ENCODE measurements around the gene SMARCC2.
"Not testable (repeated sequence)": the region's sequence is repeated elsewhere in the genome, so short reads cannot be mapped to it uniquely, and the experiment has no call there.

SMARCC2 gene

GRCh38 chr12:56212361-56212760, 23.1 kb upstream of the SMARCC2 start:
- DNase-seq (ENCODE audit: low read depth in 1 of 2, low spot score in 1 of 2), result no peak

GRCh38 chr12:56208006-56208405, 18.7 kb upstream of the SMARCC2 start:
- DNase-seq (ENCODE audit: low read depth in 1 of 2, low spot score in 1 of 2), result no peak

- no peak for DNase-seq (ENCODE audit: low read depth in 1 of 2, low spot score in 1 of 2)
Observed at GRCh38 chr12:56206452-56207166, 17.3 kb upstream of the SMARCC2 start.

- no peak for DNase-seq (ENCODE audit: low read depth in 1 of 2, low spot score in 1 of 2)
Observed at GRCh38 chr12:56205445-56205844, 16.2 kb upstream of the SMARCC2 start.

GRCh38 chr12:56204275-56204674, 15.0 kb upstream of the SMARCC2 start:
- DNase-seq (ENCODE audit: low read depth in 1 of 2, low spot score in 1 of 2), result no peak

GRCh38 chr12:56202838-56203237, 13.6 kb upstream of the SMARCC2 start:
- no peak for DNase-seq (ENCODE audit: low read depth in 1 of 2, low spot score in 1 of 2)

- no peak for DNase-seq (ENCODE audit: low read depth in 1 of 2, low spot score in 1 of 2)
Observed at GRCh38 chr12:56202366-56202765, 13.1 kb upstream of the SMARCC2 start.

- no peak for DNase-seq (ENCODE audit: low read depth in 1 of 2, low spot score in 1 of 2)
Observed at GRCh38 chr12:56198836-56199235, 9.6 kb upstream of the SMARCC2 start.

- no peak for DNase-seq (ENCODE audit: low read depth in 1 of 2, low spot score in 1 of 2)
Observed at GRCh38 chr12:56197921-56198635, 8.8 kb upstream of the SMARCC2 start.

- not testable (repeated sequence) for DNase-seq (ENCODE audit: low read depth in 1 of 2, low spot score in 1 of 2)
Observed at GRCh38 chr12:56196818-56197550, 7.7 kb upstream of the SMARCC2 start.

- peak in 1 of 2 donors; percentile 44 for DNase-seq (ENCODE audit: low read depth in 1 of 2, low spot score in 1 of 2)
Observed at GRCh38 chr12:56193025-56193578, 3.8 kb upstream of the SMARCC2 start.

GRCh38 chr12:56192582-56192981, 3.3 kb upstream of the SMARCC2 start:
- DNase-seq (ENCODE audit: low read depth in 1 of 2, low spot score in 1 of 2), result no peak

- DNase-seq (ENCODE audit: low read depth in 1 of 2, low spot score in 1 of 2), result no peak
Observed at GRCh38 chr12:56190695-56191155, 1.4 kb upstream of the SMARCC2 start.

- peak; percentile 46 to 73 for DNase-seq (ENCODE audit: low read depth in 1 of 2, low spot score in 1 of 2)
Observed at GRCh38 chr12:56189918-56190694, 823 bp upstream of the SMARCC2 start.

- no peak for DNase-seq (ENCODE audit: low read depth in 1 of 2, low spot score in 1 of 2)
Observed at GRCh38 chr12:56188778-56189098, 545 bp downstream of the SMARCC2 start.

- no peak for DNase-seq (ENCODE audit: low read depth in 1 of 2, low spot score in 1 of 2)
Observed at GRCh38 chr12:56188131-56188777, 1.0 kb downstream of the SMARCC2 start.

- DNase-seq (ENCODE audit: low read depth in 1 of 2, low spot score in 1 of 2), result no peak
Observed at GRCh38 chr12:56186957-56187356, 2.3 kb downstream of the SMARCC2 start.

GRCh38 chr12:56178347-56178746, 10.9 kb downstream of the SMARCC2 start:
- no peak for DNase-seq (ENCODE audit: low read depth in 1 of 2, low spot score in 1 of 2)

GRCh38 chr12:56172839-56173238, 16.4 kb downstream of the SMARCC2 start:
- no peak for DNase-seq (ENCODE audit: low read depth in 1 of 2, low spot score in 1 of 2)

- no peak for DNase-seq (ENCODE audit: low read depth in 1 of 2, low spot score in 1 of 2)
Observed at GRCh38 chr12:56169229-56169759, 20.0 kb downstream of the SMARCC2 start.

All from activated T-helper 1 cell treated with anti-CD3 and anti-CD28 coated beads, Interleukin-2, amount 50 U/mL, for 16 hours (primary cell).